WERI-Rb-1 (cell line): Measurements from ENCODE around the gene DAB1.

Experiments
- DNase-seq: peaks from one replicate; pipeline ENCODE4 v3.0.0-alpha.2; 2020
- H3K27ac ChIP-seq: fragments of 250-450 bp; sonication (Bioruptor Pico); 2 replicates; pipeline ENCODE4 v1.5.1; 2020; ENCODE audit warnings: mild to moderate bottlenecking, moderate library complexity
- H3K27me3 ChIP-seq: fragments of 250-450 bp; sonication (Bioruptor Pico); 2 replicates; pipeline ENCODE4 v1.5.1; 2021; ENCODE audit warnings: mild to moderate bottlenecking, low read depth, moderate library complexity; ENCODE audit not compliant: insufficient read depth, severe bottlenecking
- H3K36me3 ChIP-seq: fragments of 250-450 bp; sonication (Bioruptor Pico); 2 replicates; pipeline ENCODE4 v1.5.1; 2020; ENCODE audit warnings: mild to moderate bottlenecking, moderate library complexity
- H3K4me3 ChIP-seq: 2 replicates; pipeline ENCODE4 v1.5.1; 2011; ENCODE audit warnings: low read depth, mild to moderate bottlenecking, control low read depth, low read length
- H3K9me3 ChIP-seq: fragments of 250-450 bp; sonication (Bioruptor Pico); 2 replicates; pipeline ENCODE4 v1.5.1; 2021; ENCODE audit warnings: mild to moderate bottlenecking, moderate library complexity; ENCODE audit not compliant: severe bottlenecking
- CTCF ChIP-seq: IDR thresholded peaks from 2 replicates; pipeline ENCODE4 v1.5.1; 2011; ENCODE audit warnings: low read depth, mild to moderate bottlenecking, control low read depth, inconsistent platforms, low read length

The DAB1 gene

GRCh38 chr1:57015071-57015470, 408.8 kb downstream of the DAB1 start:
- Histone ChIP-seq H3K27me3 (no peaks in the 10 kb centered on the region), H3K27ac (no peak overlapping the region), H3K9me3 (no peaks in the 10 kb centered on the region), H3K4me3 (no peak overlapping the region), H3K36me3 (no peaks in the 10 kb centered on the region)
- no peak for DNase-seq
- no peak for TF ChIP-seq CTCF

GRCh38 chr1:57013522-57013921, 410.3 kb downstream of the DAB1 start:
- no peak for TF ChIP-seq CTCF
- no peak for DNase-seq

GRCh38 chr1:57012315-57012714, 411.5 kb downstream of the DAB1 start:
- H3K27ac ChIP-seq = no peak overlapping the region
- TF ChIP-seq CTCF = no peak
- no peaks in the 10 kb centered on the region for H3K36me3 ChIP-seq
- no peak for DNase-seq
- H3K4me3 ChIP-seq = no peak overlapping the region
- no peaks in the 10 kb centered on the region for H3K27me3 ChIP-seq
- no peaks in the 10 kb centered on the region for H3K9me3 ChIP-seq

More at GRCh38 chr1:57013522-57013921, 410.3 kb downstream of the DAB1 start:
- Histone ChIP-seq H3K36me3 (no peaks in the 10 kb centered on the region), H3K4me3 (no peak overlapping the region), H3K9me3 (no peaks in the 10 kb centered on the region), H3K27ac (no peak overlapping the region), H3K27me3 (no peaks in the 10 kb centered on the region)

GRCh38 chr1:57010511-57010910, 413.3 kb downstream of the DAB1 start:
- H3K9me3 ChIP-seq = no peaks in the 10 kb centered on the region
- no peak for DNase-seq
- H3K27me3 ChIP-seq = no peaks in the 10 kb centered on the region
- H3K4me3 ChIP-seq = no peak overlapping the region
- no peak for TF ChIP-seq CTCF
- H3K36me3 ChIP-seq = no peaks in the 10 kb centered on the region
- no peak overlapping the region for H3K27ac ChIP-seq

- no peak overlapping the region for H3K27ac ChIP-seq
- no peak for TF ChIP-seq CTCF
- no peak for DNase-seq
- H3K27me3 ChIP-seq = no peaks in the 10 kb centered on the region
- no peaks in the 10 kb centered on the region for H3K36me3 ChIP-seq
- no peak overlapping the region for H3K4me3 ChIP-seq
- no peaks in the 10 kb centered on the region for H3K9me3 ChIP-seq
Observed at GRCh38 chr1:57007948-57008347, 415.9 kb downstream of the DAB1 start.

- Histone ChIP-seq H3K27ac (no peak overlapping the region), H3K36me3 (no peaks in the 10 kb centered on the region)
Observed at GRCh38 chr1:57007472-57007871, 416.4 kb downstream of the DAB1 start.

More at GRCh38 chr1:57007472-57007871, 416.4 kb downstream of the DAB1 start:
- TF ChIP-seq CTCF = no peak
- Histone ChIP-seq H3K9me3 (no peaks in the 10 kb centered on the region), H3K4me3 (no peak overlapping the region), H3K27me3 (no peaks in the 10 kb centered on the region)
- DNase-seq = no peak
